ENCODE data around the gene GBGT1.

DNA sequence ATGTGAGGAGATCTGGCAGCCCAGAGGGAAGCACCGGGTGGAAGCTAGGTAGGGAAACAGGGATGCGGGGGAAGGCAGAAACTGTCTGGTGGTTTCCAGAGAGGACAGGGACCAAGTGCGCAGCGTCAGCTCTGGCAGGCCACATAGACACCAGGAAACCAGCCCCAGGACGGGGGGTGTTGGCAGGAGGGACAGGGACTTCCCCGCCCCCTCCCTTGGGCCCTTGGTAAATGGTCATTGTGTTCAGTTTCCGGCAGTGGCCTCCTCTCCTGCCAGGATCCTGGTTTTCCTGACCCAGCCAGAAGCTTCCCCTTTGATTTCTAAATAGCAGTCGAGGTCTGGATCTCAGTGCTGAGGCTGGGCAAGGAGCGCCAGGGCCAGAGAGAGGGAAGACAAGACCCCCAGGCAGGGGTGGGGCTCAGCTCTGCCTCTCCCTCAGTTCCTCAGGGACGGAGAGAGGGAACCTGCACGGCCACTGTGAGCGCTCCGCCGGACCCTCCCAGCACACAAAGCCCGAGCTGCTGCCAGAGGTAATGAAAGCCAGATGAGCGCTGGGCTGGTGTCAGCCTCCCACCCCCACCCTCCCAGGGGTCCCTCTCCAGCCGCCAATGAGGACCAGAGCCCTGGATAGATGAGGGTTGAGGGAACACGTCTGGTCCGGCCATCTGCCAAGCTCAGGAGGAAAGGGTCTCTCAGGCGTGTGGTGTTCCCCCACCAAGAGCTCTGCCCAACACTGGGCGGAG lies 44.4 kb downstream of the GBGT1 start:
- TF ChIP-seq POLR2AphosphoS5 (IDR thresholded peaks at IDR 0.05; ENCODE audit: low read depth, low read length), result no peak
- TF ChIP-seq SIN3A (IDR thresholded peaks at IDR 0.05; ENCODE audit: borderline replicate concordance, insufficient read depth, low read length), result no peak
